K562 treated with DMSO at 1 percent for 4 hours (cell line): Measurements from ENCODE around the gene ORC2. TPM values are rescaled to one million over a fixed set of nuclear protein-coding genes. Genes with fewer than 3 reads are reported as not detected.

Source experiments
- total RNA-seq: library from RNA; unstranded; fragments of 300-600 nt; gene quantifications from 2 replicates; pipeline ENCODE4 v1.2.3, GENCODE V29; 2022; ENCODE audit not compliant: insufficient read depth

The ORC2 gene
- 4.3 and 5.2 TPM in 2 replicates for total RNA-seq

DNA sequence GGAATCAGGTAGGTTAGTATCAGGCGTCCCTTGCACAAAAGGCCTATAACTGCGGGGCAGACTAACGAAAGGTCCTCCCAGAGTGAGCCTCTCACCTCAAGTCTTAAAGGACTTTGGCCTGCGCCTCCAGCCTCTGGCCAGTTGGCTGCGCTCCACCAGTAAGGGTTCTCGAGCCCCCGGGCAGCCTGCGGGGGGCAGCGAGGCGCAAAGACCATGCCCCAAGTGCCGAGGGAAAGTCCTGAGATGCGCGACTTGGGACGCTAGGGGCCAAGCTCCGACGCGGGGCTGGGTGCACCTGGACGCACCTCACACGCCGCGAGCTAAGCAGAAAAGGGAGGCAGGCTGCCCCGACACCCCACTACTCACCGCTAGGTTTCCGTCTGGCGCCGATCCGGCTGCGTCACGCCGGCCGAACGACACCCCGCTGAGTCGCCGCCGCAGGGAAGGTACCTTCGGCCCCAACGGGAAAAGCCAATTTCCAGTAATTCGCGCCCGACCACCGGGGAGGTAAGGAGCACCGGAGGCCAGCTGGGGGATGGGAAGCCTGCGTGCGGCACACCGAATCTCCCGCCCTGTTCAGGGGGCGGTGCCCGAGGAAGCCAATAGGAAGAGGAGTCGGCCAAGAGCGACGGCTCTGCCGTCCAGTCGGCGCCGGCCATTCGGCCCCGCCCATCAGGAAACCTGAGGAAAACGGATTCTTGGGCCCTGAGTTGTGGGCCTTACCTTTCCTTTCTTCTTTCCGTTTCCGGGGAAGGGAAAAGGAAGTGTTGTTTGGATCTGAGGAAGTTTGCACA is at the start of gene ORC2:
ORC2 (minus strand) TSS at position 537 of the 794 bp plus-strand sequence. CDS start 5,537 bp downstream, outside the sequence.

DNA sequence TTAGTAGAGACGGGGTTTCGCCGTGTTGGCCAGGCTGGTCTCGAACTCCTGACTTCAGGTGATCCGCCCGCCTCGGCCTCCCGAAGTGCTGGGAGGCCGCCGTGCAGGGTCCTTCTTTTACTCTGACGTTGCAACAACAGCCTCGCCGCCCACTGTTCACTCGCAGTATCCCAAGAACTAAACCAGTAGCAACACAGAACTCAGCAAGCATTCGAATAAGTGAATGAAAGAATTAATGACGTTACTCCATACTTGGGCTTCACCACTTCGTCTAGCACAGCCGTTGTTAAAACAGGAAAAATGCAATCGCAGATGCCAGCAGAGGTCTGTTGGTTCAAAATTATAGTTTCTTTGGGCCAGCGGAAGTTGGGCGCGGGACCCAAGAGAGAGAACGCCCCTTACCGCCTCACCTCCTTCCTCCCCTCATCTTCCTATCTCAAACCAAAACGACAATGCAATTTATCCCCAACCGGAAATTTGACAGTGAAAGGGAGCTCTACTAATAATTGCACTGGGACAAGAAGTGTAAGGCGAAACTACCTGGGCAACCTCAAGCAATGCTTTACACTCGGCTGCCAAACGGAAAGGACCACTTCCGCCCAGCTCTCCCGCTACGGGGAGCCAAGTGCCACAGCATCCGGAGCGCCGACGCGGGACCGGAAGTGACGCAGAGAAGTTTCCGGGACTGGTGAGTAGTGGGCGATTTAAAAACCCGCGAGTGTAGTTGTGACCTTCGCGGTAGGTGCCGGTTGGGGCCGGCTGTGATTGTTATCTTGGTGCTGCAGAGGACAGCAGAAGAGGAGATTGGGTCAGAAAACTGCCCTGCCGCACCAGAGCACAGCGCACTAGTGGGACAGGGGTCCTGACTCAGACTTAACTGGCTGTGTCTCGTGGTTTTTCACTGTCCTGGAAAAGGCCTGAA is 74.5 kb downstream of the ORC2 start, which contains the start of the genes NIF3L1 and PPIL3:
NIF3L1 (plus strand) TSS at position 668 of the 922 bp plus-strand sequence. CDS start 2,573 bp downstream, outside the sequence.
PPIL3 (minus strand) TSS at position 374 of the 922 bp plus-strand sequence. CDS start 1,462 bp downstream, outside the sequence.

DNA sequence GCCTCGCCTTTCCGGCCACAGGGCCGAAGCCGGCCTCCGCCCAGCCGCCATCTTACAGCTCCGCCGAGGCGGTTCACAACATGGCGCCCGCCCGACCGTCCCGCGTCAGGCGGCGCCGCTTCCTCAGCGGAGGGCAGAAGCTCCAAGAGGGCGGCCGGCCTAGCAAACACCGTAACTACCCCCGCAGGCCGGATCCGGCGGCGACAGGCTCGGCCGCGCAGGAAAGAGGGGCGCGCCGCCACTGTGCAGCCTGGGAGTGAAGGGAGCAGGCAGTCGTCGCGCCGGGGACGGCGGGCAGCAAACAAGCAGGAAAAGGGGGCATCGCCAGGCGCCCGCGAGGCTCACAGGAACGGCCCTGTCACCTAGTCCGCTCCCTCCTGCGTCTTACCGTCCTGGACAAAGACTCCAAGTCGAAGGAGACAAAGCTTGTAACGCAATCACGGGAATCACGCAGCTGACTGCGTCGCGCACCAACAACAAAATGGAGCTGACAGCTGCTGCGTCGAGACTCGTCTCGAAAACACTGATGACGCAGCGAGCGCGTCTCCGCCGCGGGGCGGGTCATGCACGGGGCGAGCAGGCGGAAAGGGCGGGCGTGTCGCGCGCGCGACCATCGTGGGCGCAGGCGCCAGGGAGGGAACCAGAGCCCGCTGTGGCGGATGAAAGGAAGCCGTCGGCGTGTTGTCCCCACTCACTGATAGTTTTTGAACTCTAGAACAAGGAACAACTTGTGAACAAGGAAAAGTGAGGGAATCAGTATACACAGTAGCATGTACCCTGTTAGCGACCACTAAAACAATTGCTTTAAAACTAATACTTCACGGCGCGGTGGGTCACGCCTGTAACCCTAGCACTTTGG is 99.1 kb downstream of the ORC2 start, which contains the start of gene CLK1:
CLK1 (minus strand) TSS at position 483 of the 859 bp plus-strand sequence. CDS start 2,796 bp downstream, outside the sequence.

Other genes with a start within 250 kb of the ORC2 start
- 52.5 and 64.2 TPM in 2 replicates for gene BZW1, start 151.8 kb downstream of the ORC2 start, total RNA-seq
- 30.7 and 45.1 TPM in 2 replicates for gene CLK1, start 99.0 kb downstream of the ORC2 start, total RNA-seq
- gene PPIL3, start 74.6 kb downstream of the ORC2 start, total RNA-seq: 9.7 and 66.6 TPM in 2 replicates
- gene NIF3L1, start 74.3 kb downstream of the ORC2 start, total RNA-seq: 13.7 and 15.3 TPM in 2 replicates
- gene HYCC2, start 108.0 kb upstream of the ORC2 start, total RNA-seq: 2.9 TPM in 2 replicates
- gene NDUFB3, start 108.3 kb upstream of the ORC2 start, total RNA-seq: 43.6 and 45.8 TPM in 2 replicates
- gene CFLAR, start 152.5 kb upstream of the ORC2 start, total RNA-seq: 19.2 and 28.7 TPM in 2 replicates
- gene CASP10, start 219.5 kb upstream of the ORC2 start, total RNA-seq: 4.4 and 5.5 TPM in 2 replicates